ENCODE results near the gene TAF4B.

DNA sequence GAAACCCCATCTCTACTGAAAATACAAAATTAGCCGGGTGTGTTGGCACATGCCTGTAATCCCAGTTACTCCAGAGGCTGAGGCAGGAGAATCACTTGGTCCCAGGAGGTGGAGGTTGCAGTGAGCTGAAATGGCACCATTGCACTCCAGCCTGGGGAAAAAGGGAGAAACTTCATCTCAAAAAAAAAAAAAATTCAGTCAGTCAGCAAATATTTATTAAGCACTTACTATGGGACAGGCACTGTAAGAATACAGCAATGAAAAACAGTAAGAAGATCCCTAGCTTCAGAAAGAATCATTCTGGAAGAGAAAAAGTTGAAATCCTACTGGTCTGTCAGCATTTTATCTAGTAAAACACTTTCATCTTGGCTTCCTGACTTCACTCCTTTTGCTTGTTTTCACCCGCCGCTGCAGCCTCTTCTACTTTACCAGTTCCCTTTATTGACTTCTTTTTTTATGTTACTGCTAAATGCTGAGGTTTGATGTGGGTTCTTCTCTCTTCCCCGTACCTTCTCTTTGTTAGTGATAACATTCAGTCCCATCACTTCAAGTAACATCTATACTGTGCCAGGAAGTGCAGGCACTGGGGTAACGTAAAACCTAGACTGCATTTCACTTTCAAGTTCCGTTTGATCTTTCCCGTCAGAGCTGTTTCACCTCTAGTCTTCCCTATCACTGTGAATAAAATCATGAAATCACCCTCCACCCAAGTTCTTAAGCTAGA, 10.8 kb upstream of the TAF4B start:
- TF ChIP-seq ZBTB49 (tag by site-specific recombination; IDR thresholded peaks at IDR 0.05; ENCODE audit: low read depth) (no peak), ZNF133 (tag by site-specific recombination; IDR thresholded peaks at IDR 0.05) (no peak), TCF7L2 (IDR thresholded peaks at IDR 0.05; ENCODE audit: borderline replicate concordance, low read depth, low read length) (no peak), MEIS1 (CRISPR knock-in tag; IDR thresholded peaks at IDR 0.05; ENCODE audit: borderline replicate concordance) (no peak), ZNF175 (tag by site-specific recombination; IDR thresholded peaks at IDR 0.05) (no peak), CTCF (tag by site-specific recombination; IDR thresholded peaks at IDR 0.05) (no peak), HOXA7 (CRISPR knock-in tag; IDR thresholded peaks at IDR 0.05; ENCODE audit: borderline replicate concordance) (no peak)
- TF ChIP-seq, protein P1, sequence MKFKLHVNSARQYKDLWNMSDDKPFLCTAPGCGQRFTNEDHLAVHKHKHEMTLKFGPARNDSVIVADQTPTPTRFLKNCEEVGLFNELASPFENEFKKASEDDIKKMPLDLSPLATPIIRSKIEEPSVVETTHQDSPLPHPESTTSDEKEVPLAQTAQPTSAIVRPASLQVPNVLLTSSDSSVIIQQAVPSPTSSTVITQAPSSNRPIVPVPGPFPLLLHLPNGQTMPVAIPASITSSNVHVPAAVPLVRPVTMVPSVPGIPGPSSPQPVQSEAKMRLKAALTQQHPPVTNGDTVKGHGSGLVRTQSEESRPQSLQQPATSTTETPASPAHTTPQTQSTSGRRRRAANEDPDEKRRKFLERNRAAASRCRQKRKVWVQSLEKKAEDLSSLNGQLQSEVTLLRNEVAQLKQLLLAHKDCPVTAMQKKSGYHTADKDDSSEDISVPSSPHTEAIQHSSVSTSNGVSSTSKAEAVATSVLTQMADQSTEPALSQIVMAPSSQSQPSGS (tag by site-specific recombination; IDR thresholded peaks at IDR 0.05; ENCODE audit: low read depth), result no peak

Measured in HEK293 (cell line).